ENCODE data around the gene TPM3.
A peak's percentile ranks its signal among the peaks of the same experiment; 100 is the strongest.

TPM3 gene

DNA sequence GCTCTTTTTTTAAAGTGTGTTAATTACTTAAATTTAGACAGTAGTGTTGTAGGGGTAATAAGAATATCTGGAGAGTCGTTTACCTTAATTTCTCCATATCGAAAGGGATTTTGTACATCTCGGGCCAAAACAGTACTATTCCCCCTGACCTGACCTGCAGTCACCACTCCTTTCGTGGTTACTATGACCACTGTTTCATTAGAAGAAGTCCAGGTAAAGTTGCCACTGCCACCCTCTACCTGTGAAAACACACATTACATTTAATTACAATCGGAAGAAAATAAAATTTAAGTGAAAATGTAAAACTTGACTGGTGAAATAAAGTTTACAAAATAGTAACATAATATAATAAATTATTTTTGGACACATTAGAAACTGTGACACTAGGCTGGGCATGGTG, 74.3 kb downstream of the TPM3 start:
- TF ChIP-seq, protein P1, sequence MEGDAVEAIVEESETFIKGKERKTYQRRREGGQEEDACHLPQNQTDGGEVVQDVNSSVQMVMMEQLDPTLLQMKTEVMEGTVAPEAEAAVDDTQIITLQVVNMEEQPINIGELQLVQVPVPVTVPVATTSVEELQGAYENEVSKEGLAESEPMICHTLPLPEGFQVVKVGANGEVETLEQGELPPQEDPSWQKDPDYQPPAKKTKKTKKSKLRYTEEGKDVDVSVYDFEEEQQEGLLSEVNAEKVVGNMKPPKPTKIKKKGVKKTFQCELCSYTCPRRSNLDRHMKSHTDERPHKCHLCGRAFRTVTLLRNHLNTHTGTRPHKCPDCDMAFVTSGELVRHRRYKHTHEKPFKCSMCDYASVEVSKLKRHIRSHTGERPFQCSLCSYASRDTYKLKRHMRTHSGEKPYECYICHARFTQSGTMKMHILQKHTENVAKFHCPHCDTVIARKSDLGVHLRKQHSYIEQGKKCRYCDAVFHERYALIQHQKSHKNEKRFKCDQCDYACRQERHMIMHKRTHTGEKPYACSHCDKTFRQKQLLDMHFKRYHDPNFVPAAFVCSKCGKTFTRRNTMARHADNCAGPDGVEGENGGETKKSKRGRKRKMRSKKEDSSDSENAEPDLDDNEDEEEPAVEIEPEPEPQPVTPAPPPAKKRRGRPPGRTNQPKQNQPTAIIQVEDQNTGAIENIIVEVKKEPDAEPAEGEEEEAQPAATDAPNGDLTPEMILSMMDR (IDR thresholded peaks at IDR 0.05; ENCODE audit: poor library complexity, severe bottlenecking): peak; percentile 28
- H3K4me3 ChIP-seq (ENCODE audit: severe bottlenecking): no peak overlapping the region
- no peak overlapping the region for H3K27ac ChIP-seq (ENCODE audit: poor library complexity, severe bottlenecking)
- ATAC-seq (ENCODE audit: low read depth) (no peak), DNase-seq (ENCODE audit: low spot score) (no peak)
- H3K27me3 ChIP-seq (ENCODE audit: insufficient read depth, poor library complexity, severe bottlenecking): no peaks in the 10 kb centered on the region
- H3K4me1 ChIP-seq (ENCODE audit: insufficient read depth, poor library complexity, severe bottlenecking): no peaks in the 10 kb centered on the region
- H3K9me3 ChIP-seq (ENCODE audit: severe bottlenecking): no peaks in the 10 kb centered on the region
- H3K36me3 ChIP-seq (ENCODE audit: low read depth): no peaks in the 10 kb centered on the region

DNA sequence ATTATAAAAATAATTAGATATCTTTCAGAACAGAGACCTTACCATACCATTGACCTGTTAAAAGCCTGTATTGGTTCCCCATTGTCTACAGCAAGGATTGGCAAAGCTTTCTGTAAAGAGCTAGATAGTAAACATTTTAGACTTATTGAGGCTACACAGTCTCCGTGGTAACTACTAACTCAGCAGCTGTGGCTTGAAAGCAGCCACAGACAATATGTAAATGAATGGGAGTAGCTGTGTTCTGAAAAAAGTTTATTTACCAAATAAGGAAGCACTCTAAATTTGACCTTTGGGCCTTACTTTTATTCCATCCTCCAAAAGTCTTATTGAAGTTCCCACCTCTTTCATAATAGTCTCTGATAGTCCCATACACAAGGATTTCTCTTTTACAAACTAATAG, 76.7 kb downstream of the TPM3 start:
- Histone ChIP-seq H3K36me3 (ENCODE audit: low read depth) (no peaks in the 10 kb centered on the region), H3K4me1 (ENCODE audit: insufficient read depth, poor library complexity, severe bottlenecking) (no peaks in the 10 kb centered on the region), H3K4me3 (ENCODE audit: severe bottlenecking) (no peak overlapping the region), H3K27me3 (ENCODE audit: insufficient read depth, poor library complexity, severe bottlenecking) (no peaks in the 10 kb centered on the region), H3K9me3 (ENCODE audit: severe bottlenecking) (no peaks in the 10 kb centered on the region), H3K27ac (ENCODE audit: poor library complexity, severe bottlenecking) (no peak overlapping the region)
- TF ChIP-seq, protein P1 (IDR thresholded peaks at IDR 0.05; ENCODE audit: poor library complexity, severe bottlenecking): no peak
- no peak for ATAC-seq (ENCODE audit: low read depth)
- no peak for DNase-seq (ENCODE audit: low spot score)

Measured in RWPE2 (cell line).